ENCODE results near the gene RHOB. TPM values are rescaled to one million over a fixed set of nuclear protein-coding genes. Genes with fewer than 3 reads are reported as not detected.
A peak's percentile ranks its signal among the peaks of the same experiment; 100 is the strongest.
"Not testable (repeated sequence)": the region's sequence is repeated elsewhere in the genome, so short reads cannot be mapped to it uniquely, and the experiment has no call there.

RHOB gene
- total RNA-seq, 1 donor from 2014 or later, result 2,158 TPM

DNA sequence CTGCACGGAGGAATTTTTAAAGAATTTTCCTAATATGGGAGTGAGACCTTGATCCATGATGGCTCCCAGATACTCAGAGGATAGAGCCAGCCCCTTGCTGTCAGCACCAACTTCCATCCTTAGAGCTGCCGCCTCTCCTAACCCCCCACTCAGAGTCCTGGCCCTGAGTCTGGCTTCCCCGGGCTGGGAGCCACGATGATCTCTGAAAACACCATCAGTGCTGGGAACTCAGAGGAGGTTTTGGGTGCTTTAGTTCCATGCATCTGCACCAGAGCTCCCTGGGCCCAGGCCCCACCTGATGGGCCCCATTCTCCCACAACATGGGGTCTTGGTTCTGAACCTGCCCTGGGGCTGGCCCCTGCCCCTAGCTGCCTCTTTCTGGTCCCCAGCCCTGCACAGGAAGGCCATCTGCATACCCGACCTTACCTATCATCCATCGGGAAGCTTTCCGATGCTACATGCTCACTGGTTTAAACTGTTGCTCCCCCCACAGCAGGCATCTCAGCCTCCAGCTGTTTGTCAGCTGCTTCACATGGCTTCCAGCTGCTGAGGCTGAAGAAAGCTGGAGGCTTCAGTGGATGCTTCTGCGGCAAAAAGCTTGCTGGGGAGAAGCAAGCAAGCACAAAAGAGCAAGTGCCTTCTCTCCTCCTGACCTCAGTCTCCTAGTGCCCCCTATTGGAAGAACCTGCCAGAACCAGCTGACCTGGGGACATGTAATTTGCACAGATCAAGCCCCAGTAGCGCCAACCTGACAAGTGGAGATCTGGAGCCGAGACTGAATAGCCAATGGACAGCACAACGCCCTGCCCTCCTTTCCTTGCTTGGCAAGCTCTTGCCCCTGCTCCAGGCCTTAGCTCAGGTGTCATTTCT is 24.2 kb upstream of the RHOB start:
- DNase-seq, result peak; percentile 24

DNA sequence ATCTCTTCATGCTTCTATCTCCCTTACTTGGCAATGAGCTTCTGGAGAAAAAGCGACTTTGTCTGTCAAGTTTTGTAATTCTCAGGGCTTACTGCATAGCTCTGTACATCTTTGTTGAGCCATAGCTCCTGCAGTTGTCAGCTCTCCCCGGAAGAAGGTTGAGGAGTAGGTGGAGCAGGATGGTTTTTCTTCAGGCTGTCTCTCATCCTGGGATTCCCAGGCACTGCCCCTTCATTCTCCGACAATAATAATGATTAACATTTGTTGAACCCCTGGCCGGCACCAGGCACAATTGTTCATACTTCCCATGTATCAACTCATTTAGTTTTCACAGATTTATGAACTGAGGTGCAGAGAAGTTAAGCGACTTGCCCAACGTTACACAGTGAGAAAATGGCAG is 23.5 kb upstream of the RHOB start:
- no peak for DNase-seq

DNA sequence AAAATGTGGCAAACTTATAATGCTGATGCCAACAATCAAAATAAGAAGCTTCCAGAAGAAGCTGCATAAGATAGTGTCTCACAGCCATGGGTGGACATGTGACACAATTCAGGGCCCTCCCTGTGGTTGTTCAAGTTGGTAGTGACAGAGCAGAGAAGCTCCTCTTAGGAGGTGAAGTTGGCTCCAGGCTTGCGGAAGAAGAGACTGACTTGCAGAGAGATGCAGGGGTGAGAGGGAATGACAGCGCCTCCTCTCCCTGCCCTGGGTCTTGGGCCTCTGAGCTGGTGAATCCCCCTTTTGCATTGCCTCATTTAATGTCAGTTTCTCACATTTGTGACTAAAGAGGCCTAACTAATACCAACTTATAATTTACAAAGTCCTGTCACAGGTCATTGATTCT is 23.0 kb upstream of the RHOB start:
- DNase-seq, result no peak

DNA sequence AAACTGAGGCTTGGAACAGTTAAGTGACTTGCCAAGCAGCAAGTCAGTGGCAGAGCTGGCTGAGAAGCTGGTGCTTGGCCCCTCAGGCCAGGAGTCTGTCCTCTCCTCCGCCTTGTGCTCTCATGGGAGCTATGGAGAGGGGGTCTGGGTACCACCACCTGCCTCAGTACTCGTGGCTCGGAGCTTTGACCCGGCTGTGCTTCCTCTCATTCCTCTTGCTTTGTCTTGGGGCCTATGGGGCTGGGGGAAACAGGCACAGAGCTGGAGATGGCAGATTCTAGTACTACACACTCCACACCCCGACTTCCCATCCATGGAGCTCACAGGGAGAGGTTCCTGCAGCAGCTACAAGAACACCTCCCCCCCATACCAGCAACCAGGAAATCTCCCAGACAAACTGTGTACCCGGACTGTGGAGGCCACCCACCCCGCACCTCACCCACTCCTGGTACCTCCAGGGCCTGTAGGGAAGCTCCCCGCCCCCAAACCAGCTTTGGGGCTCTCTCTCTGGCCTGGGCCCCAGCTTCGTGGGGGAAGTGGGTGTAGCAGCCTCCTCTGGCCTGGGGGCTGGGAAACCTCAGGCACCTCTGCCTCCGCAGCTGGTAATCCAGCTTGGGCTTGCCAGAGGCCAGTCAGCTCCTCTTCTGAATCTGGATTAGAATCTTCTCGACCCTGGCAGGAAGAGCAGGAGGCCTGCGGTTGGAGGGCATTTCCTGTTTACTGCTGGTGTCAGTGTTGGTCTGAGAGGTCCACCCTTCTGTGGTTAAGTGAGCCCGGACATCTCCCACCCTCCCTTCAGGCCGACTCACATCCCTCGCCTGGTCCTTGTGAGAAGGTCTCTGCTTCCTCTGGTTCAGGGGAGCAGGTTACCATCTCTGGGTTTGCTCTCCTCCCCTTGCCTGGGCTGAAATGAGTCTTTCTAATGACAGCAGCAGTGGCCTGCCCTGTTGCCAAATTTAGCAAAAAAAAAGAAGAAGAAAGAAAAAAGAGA is 22.3 kb upstream of the RHOB start:
- peak; percentile 54 for DNase-seq

DNA sequence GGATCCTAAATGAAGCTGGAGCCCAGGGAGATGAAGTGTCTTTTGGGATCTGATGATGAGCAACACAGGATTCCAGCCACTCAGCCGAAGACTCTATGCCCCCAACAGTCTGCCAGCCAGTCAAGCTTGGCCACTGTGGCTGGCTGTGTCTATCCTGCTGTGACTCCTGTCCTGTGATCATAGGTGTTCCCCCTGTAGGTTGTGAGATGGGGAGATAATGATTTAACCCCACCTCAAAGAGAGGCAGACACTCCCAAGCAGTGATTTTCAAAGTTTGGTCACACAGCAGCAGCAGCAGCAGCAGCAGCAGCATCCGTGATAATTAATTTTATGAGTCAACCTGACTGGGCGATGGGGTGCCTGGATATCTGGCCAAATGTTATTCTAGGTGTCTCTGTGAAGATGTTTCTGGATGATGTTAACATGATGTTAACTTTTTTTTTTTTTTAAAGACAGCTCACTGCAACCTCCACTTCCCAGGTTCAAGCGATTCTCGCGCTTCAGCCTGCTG is 21.4 kb upstream of the RHOB start:
- no peak for DNase-seq

DNA sequence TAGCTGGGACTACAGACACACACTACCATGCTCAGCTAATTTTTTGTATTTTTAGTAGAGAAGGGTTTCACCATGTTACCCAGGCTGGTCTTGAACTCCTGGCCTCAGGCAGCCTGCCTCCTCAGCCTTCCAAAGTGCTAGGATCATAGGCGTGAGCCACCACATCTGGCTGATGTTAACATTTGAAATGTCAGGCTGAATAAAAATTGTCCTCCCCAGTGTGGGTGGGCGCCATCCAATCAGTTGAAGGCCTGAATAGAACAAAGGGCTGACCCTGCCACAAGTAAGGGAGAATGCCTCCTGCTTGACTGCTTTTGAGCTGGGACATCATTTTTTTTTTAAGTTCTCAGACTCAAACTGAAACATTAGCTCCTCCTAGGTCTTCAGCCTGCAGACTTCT is 21.0 kb upstream of the RHOB start:
- DNase-seq, result no peak

DNA sequence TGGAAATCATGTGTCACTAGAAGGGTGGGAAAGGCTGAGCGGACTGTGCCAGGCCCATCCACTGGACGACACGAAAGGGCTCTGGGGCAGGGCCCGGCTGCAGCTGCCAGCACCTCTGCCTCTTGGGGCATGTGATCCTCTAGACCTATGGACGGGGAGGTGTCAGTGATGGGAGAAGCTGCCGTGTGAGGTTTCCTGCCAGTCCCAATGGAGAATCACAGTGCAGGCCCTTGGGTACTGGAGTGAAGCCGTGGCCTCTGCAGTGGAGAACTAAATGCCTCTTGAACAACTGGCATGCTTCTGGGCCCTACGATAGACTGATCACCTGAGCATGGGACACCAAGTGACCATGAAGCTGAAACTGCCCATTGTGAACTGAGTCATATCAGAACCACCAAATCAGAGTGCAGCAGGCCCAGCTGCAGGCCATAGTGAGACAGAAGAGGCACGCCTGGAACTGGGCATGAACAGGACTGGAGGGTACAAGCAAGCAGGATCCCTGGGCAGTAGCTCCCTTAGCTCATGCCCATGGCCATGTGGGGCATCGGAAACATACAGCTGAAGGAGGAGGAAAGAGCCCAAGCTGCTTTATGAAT is 18.8 kb upstream of the RHOB start:
- no peak for DNase-seq

DNA sequence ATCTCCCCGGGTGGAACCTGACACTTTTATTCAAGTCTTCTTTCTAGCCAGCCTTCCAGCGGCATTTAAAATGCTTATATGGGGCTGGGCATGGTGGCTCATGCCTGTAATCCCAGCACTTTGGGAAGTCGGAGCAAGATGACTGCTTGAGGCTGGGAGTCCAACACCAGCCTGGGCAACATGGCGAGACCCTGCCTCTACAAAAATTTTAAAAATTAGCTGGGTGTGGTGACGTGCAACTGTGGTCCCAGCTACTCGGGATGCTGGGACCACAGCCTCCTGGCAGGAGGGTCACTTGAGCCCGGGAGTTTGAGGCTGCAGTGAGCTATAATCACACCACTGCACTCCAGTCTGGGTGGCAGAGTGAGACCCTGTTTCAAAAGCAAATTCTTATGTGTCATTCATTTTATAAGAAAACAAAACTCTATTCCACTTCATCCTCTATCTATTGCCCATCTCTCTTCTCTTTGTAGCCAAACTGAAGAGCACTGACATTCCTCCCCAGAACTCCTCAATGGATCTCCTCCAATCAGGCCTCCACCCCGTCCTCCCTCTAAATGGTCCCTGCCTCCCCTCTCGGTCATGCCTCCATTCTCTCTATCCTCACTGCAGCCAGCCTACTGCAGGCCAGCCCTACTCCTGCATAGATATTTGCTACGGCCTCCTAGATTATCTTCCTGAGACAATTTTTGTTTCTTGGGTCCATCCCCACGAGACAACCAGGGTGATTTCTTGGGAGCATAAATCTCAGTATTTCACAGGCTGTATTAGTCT is 18.0 kb upstream of the RHOB start:
- DNase-seq, result no peak

DNA sequence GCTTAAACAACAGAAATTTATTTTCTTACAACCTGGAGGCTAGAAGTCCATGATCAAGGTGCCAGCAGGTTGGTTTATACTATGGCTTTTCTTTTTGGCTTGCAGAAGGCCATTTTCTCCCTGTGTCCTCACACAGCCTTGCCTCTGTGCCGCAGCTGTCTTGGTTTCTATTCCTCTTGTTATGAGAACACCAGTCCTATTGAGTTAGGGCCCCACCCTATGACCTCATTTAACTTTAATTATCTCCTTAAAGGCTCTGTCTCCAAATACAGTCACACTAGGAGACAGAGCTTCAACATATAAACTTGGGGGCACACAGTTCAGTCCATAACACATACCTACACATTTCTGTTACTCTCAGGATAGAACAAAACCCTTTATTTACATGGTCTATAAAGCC is 17.3 kb upstream of the RHOB start:
- no peak for DNase-seq

DNA sequence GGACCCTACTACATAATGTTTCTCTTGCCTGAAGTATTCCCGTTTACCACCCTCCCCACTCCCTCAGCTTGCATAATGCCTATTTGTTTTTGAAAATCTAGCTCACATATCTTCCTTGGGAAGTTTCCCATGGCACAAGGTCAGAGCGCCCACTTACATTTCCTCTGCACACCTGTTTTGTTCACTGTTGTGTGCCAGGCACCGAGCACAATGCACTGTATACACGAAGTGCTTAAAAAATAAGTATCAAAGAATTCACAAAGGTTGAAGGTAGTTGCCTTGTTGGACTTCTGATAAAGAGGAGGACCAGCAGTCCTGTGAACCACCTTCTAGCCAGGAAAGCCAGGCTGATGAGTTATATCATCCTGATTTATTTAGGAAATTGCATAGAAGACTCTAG is 16.8 kb upstream of the RHOB start:
- no peak for DNase-seq

DNA sequence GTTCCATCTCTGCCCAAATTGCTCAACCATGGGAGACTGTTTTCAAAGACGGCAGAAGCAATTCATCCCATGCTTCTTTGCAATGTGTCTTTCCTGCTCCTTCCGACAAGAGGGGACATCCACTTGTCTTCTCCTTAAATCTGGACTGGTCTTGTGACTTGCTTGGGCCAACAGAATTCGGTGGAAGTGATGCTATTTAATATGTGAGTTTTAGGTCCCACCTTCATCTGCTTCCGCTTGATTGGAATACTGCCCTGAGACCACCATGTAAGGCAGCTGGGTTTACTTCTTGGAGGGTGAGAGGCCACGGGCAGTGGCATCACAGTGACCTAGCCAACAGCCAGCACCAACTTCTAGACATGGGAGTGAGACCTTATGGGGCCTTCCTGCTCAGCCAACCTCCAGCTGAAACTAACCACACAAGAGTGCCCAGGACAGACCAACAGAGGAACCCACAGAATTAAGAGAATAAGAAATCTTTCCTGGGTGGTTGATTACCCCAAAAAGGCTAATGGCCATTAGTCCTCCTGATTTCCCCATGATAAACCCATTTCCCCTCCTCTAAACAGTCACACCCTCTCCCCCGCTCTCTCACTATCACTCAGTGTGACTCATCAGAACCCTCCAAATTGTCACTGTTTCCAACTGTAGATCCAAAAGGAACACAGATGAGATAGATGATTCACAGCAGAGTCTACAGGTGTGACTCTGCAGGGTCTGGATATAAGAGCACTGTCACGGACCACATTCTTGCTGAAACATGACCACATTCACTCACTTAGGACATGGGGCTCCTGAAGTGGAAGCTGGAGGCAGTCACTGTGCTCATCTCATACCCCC is 16.2 kb upstream of the RHOB start:
- DNase-seq, result no peak

DNA sequence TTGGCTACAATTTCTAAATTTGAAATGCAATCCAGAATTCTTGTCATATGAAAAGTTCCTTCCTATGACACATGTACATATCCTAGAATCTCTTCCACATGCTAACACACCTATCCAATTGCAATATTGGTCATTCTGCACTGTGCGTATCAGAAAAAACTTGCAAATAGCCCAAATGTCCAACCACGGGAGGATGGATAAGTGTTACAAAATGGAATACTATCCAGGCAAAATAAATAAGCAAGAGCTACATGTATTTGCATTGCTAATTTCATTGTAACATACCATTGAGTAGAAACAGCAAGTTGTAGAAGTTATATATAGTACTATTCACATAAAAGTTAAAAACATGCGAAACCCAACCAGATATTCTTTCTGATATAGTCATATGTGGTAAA is 15.6 kb upstream of the RHOB start:
- no peak for DNase-seq

DNA sequence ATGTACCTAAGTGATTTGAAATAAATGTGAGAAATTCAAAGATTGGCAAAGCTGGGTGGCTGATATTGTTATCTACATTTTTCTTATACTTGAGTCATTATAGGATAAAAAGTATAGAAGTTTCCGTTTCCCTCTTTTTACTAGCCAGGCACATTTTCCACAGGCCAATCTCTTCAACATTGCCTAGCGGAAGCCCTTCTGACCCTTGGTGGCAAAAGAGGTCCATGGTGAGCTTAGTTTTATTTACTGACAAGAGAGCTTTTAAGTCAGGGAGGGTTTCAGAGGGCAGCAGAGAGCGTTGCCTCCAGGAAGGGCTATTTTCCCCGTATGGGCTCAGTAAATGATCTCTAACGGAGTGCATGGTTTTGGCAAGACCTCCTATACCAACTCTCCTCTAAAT is 15.1 kb upstream of the RHOB start:
- no peak for DNase-seq

DNA sequence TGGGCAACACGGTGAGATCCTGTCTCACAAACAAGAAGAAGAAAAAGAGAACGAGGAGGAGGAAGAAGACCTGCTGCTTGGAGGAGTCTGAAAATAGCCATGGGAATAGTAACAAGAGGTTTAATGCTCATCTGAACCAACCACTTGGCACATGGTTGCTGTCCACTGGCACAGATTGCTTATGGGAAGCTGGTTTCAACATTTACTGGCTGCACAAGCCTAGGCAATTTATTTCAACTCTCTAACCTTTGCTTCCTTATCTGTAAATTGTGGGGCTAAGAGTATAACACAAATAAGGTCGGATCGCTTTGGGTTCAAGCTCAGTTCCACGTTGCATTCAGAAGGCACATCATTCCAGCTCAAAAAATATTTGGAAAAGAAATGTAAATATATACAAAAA is 14.2 kb upstream of the RHOB start:
- no peak for DNase-seq

DNA sequence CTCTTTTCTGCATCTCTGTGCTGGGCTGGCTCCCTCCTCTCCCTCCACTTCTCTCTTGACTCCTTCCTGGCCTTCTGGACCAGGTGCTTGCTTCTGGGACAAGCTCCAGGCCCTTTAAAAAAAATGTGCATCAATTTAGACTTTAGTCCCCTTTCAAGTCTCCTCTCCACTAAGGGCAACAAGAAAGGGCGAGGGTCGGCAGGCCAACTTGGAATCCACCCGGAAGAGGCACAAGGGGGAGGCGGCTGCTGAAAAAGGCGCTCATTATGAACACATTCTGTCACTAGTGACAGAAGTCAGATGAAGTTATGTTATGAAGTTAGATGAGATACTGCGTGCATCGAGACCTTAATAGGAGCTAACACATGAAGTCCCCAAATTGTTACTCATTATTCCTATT is 13.6 kb upstream of the RHOB start:
- DNase-seq, result no peak

DNA sequence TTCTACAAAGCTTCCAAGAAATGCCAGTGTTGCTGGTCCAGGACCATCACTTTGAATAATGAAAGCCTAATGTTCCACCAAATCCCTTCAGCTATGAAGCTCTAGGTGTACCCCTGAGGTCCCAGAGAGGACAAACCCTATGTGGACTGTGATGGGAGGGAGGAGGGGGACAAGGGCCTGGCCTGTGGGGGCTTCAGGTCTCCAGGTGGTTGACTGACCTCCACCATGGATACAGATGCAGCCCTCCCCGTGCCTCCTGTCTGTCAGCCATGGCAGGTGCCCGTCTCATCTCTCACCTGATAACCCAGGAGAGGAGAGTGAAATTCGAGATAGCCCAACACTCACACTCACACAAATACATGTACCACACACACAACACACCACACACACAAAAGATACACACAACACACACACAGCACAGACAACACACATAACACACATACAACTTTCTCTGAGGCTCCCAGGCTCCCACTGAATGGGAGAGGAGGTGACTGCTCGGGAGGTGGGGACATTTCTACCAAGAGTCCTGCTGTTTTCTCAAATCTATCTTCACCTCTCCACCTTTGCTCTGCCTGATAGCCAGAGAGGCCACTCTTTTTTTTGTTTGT is 12.8 kb upstream of the RHOB start:
- DNase-seq, result no peak

DNA sequence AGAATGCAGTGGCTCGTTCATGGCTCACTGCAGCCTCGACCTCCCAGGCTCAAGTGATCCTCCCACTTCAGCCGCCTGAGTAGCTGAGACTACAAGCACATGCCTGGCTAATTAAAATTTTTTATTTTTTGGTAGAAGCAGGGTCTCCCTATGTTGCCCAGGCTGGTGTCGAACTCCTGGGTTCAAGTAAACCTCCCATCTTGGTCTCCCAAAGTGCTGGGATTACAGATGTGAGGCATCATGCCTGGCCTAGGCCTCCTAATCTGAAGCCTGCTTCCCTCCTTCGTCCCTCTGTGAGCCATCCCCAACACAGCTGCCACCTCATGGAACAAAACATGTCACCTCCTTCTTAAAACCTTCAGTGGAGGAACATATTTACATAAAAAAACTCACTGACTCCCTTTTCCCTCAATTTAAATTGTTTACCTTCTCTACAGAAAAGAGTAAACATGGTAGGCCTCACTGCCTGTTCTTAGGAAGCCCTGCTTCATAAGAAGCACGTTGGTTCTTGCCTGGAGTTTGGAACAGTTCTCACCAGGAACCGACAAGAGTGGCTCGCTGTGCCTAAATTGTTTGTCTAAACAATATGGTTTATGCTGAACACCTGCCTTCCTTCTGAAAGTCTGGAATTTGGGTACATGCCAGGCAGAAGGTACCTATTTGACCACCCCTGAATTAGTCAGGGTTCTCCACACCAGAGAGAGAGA is 12.1 kb upstream of the RHOB start:
- DNase-seq, result no peak

DNA sequence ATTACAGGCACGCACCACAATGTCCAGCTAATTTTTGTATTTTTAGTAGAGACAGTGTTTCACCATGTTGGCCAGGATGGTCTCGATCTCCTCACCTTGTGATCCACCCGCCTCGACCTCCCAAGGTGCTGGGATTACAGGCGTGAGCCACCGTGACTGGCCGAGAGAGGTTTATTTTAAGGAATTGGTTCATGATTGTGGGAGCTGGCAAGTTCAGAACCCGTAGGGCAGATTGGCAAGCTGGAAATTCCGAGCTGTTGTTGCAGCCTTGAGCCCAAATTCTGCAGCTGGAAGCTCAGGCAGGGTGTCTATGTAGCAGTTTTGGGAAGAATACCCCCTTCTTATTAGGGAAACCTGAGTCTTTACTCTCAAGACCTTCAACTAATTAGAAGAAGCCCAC is 11.4 kb upstream of the RHOB start:
- not testable (repeated sequence) for DNase-seq

DNA sequence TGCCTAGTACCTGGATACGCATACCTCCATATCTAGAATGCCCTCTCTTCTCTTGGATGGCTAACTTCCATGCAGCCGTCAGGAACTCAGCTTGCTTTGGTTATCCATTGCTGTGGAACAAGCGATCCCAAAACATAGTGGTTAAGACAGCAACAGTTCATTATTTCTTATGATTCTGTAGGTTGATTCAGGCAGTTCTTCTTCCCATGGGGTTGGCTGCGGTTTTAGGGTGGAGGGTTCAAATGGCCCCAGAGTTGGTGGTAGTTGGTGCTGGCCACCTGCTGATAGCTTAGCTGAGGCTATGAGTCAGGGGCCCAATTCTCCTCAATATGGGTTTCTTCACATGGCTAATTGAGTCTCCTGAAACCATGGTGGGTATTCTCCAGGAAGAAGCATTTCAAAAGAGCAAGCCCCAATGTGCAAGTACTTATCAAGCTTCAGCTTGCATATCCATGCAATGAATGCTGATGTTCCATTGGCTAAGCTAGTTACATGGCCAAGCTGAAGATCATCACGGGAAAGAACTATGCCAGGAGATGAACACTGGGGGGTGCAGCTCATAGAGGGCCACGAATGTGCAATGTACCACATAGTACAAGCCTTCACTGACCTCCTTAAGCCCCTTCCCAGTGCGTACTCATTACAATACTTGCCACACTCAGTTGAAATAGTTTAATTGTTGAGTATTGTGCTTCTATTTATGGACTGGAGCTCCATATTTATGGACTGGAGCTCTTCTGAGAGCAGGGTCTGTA is 10.0 kb upstream of the RHOB start:
- DNase-seq, result no peak
